Globus pallidus (tissue), 1 donor: ENCODE measurements around the gene ISCA2.
"Not testable (repeated sequence)": the region's sequence is repeated elsewhere in the genome, so short reads cannot be mapped to it uniquely, and the experiment has no call there.

Source experiments
- DNase-seq: peaks from one replicate; pipeline ENCODE4 v3.0.0-alpha.2; 2015; ENCODE audit warnings: low spot score

Gene ISCA2

DNA sequence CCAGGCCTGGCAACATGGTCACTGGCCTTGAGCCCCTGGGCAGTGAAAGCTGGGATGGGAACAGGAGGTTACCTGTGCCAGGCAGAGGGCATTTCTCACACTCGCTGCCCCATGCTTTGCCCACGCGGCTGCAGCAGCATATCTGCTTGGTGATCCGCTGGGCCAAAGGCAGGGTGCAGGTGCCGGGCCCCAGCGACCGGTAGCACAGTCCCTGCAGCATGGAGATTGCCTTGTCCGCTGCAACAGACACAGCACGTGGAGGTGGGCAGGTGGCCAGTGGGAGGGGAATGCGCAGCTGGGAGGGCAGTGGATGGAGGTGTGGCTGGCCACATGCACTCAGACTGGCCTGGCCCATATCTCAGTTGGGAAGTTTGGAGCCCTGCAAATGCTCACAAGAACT is 35.3 kb downstream of the ISCA2 start:
- DNase-seq: no peak

DNA sequence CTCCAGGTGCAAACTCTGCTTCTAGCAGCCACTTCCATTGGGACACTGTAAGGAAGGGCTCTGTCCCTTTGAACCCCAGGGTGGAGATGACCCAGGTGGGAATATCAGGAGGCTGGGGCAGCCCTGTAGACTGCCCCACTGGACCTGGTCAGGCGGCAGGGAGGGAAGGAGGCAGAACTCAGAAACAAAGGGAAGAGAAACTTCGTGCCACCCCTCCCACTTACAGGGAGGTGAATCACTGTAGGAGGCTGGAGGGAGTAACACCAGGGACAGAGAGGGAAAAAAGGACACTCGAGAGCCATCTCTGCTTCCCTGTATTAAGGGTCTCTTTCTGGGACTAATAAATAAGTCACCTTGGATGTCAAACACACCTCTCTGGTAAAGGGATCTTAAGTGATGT is 37.4 kb downstream of the ISCA2 start:
- no peak for DNase-seq

DNA sequence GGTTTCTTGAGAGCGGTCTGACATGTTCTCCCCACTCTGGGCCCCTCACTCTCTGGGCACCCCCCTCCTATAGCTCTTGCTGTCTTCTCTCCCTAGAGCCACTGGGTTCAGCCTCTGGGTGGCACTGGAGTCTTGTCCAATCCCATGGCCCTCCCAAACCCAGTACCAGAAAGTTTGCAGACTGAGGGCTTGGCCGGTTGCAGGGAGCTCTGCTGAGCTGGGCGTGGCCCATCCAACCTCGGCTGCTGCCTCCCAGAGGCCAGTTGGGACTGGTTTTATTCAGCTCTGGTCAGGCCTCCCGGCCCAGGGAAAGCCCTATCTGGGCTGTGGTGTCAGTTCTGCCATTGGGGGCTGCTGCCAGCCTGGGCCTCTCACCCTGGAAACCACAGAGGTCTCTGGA is 37.9 kb downstream of the ISCA2 start:
- DNase-seq: no peak

DNA sequence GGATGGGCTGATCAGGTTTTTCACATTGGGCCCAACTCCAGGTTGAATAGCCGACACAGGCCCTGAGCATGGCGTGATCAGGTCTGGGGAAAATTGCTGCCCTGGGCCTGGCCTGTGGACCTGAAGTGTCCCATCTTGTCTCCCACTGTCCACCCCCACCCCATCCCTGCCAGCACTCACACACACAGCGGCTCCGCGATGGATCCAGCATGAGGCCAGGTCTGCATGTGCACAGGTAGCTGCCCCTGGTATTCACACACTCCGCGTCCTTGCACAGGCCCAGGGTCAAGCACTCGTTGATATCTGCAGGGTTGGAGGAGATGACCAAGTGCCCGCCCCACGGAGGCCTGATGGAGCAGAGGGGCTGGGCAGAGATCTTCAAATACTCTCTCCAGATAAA is 38.7 kb downstream of the ISCA2 start:
- DNase-seq: no peak

DNA sequence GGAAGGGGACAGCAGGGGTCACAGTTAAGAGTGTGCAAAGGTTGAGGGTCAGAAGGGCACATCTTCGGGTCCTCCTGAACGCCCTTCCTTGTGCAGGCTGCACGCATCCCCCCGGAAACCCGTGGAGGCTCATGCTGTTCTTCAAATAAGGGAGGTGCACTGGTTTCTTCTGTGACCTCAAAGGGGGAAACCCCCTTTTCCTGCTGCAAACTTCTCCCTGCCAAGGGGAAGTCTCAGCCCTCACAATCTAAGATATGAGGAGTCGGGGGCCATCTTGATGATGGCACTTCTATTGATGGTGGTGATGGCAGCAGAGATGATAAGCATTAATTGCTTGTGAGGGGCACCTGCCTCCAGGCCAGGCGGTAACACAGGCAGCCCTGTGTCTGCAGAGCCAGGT is 40.0 kb downstream of the ISCA2 start:
- no peak for DNase-seq

DNA sequence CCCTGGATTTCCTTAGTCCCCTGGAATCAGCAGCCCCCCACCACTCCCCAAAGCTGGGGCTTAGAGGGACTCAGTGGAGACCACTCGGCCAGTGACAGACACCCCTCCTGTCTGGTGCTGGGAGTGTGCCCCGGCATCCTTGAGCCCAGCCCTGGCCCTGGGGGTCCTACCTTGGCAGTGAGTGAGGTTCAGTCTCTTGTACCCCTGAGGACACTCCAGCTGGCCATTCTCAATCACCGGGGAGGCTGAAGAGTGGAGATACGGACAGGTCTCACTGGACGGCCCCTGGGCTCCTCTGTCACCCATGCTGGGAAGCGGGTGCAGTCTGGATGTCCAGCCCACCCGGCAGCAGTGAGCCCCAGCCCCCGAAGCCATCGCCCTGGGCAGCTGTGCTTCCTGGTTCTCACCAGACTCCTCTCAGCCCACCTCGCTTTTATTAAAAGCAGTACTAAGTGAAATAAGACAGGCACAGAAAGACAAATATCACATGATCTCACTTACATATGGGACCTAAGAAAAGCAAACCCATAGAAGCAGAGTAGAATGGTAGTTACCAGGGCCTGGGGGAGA is 42.3 kb downstream of the ISCA2 start:
- no peak for DNase-seq

DNA sequence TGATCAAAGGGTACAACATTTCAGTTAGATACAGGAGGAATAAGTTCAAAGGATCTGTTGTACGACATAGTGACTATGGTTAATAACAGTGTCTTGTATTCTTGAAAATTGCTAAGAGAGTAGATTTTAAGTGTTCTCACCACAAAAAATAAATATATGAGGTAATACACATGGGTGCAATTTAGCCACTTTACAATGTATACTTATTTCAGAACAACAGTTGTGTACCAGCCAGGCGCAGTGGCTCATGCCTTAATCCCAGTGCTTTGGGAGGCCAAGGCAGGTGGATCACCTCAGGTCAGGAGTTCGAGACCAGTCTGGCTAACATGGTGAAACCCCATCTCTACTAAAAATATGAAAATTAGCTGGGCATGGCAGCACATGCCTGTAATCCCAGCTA is 42.8 kb downstream of the ISCA2 start:
- DNase-seq: not testable (repeated sequence)

DNA sequence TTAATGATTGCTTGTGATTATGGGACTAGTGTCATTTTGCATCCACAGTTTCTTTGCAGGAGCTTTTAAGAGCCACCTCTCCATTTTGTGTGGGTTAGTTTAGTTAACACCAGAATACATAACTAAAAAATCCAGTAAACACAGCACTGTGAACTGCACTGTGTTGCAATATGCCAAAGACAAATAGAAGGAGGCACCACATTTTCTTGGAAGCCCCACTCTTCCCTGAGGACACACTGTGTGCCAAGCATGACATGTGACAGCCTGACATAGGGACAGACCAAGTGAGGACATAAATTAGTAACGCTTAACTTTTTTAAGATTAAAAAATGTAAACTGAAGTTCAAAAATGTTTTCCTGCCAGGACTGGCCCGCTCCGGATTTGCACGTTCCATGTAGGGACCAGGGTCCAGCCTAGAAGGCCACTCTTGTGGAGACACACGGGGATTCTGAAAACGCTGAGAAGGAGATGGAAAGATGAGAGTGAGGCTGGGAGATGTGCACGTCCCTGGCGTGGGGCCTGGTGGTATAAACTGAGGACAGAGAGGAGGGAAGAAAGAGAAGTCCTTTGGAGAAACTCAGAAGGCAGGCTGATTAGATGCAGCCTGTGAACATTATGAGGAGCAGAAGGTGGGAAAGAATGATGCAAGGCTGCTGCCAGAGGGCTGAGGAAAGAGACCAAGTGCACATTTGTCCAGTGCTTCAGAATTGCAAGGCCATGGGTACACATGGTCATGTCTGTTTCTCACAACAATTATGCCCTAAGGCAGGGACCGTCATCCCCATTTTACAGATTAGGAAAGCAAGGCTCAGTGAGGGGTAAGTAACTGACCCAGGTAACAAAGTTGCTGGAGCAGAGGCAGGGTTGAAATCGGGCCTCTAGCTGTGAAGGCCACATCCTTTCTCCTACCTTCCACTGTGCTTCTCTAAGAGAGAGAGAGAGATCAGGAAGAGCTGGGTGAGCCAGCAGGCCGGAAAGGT is 45.1 kb downstream of the ISCA2 start:
- DNase-seq: no peak

DNA sequence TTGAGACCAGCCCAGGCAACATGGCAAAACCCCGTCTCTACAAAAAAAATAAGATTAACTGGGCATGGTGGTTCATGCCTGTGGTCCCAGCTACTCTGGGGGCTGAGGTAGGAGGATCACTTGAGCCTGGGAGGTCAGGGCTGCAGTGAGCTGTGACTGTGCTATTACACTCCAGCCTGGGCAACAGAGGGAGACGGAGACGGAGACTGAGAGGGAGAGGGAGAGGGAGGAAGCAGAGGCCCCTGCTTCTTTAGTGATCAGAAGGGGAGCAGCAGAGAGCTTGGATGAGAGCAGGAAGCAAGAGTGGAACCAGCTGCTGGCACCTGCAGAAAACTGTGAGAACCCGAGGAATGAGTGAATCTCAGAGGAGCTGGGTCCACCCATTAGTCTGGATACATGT is 45.9 kb downstream of the ISCA2 start:
- no peak for DNase-seq

DNA sequence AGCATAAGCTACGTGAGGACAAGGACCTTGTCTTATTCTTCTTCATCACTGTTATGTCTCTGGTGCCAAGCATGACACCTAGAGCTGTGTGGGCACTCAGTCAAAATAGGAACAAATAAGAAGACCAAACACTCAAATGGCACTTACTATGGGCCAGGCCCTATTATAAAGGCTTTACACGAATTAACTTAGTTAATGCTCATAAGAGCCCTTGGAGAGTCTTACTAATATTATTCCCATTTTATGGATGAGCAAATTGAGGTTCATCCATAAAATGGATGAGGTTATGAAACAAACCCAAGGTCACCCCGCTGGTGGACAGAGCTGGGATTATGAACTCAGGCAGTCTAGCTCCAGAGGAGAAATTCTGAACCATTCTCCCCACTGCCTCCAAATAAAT is 47.7 kb downstream of the ISCA2 start:
- DNase-seq: no peak

DNA sequence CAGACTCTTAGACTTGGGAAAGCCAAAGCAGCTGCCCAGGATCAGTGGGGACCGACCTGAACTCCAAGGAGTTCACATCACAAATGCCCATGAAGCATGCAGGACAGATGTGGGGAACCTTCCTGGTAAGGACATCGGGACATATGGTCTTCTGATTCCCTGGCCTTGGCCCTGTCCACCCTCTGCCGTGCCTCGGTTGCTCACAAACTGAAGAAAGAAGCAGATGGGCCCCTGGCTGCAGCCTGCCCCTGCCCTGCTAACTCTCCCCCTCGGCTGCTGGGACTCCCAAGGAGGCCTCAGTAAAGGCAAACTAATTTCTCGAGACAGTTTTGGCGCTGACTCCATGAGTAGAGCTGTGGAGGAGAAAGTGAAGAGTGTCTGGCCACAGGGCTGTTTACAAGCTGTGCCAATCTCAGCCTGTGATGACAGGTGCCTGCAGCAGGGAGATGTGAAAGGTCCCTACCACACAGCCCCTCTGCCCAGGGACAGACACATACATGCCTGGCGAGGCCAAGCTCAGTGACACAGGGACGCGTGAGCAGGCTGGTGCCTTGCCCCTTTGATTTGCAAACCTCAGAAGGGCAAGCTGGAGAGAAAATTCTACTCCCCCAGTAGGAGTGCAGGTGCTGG is 48.6 kb downstream of the ISCA2 start:
- DNase-seq: no peak

DNA sequence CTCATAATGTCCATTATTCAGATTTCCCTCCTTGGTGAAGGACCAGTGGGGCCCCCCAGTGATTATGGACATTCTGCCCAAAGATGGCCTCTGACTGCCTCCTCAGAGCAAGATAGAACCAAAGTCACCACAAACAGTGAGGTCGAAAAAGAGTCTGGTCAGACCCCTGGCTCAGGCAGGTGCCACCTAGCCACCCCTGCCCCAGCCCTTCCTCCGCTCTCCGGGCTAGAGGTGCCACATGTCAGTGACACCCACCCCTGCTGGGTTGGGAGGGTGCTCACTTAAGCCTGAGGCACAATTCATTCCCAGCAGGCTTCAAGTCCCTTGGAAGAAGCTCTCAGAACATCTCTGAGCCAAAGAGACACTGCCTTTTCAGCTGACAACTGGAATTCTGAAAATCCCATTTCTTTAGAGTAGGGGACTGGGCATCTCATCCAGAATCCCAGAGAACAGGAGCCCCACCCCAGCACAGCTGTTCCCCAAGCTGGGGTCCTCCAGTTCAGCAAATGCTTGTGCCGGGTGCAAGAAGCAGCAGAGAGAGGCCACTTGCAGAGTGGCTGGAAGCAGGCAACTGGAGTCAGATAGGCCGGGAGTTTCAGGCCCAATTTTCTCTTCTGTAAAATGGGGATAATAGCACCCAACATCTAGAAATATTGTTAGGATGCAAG is 50.3 kb downstream of the ISCA2 start:
- DNase-seq: no peak

DNA sequence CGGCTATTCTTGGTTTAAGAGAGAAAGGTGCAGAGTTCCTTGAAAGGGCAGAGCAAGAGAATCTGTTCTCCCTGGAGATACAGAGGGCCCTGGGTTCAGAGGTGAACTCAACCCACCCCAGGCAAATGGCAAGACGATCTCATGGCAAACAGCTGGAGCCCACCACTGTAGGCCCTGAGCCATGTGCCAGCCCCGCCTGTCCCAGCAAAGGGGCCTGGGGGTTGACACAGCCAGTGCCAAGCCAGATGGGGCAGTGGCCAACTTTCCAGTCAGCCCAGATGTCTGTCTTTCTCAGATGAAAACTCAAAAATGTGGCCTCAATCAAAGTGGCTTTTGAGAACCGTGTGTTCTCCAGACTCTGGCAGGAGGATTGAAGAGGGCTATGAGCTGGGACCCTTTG is 51.8 kb downstream of the ISCA2 start:
- no peak for DNase-seq

DNA sequence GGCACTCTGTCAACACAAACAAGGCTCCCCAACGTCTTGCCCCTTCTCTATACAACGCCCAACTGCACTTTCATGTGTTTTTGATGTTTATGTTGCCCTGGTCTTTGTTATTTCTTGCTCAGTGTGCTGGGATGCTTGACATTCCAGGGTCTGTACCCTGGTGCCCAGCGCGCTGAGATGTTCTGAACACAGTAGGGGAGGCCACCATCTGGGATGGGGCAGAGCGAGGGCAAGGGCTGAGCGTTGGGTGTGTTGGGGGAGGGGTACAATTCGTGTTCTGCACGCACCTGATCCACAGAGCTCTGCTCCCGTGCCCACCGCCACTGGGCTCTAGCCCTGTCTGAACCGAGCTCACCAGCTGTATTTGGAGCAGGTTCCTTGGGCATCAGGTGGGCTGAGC is 52.9 kb downstream of the ISCA2 start:
- no peak for DNase-seq
